GM21786 (cell line): ENCODE results near the gene GDPD5.

Source experiments
- ATAC-seq: cut with Tn5 transposase; IDR thresholded peaks from one replicate; pipeline ENCODE4 v1.9.1; 2021; ENCODE audit not compliant: unreplicated experiment

Gene GDPD5

GRCh38 chr11:75492181-75492820 lies 33.4 kb downstream of the GDPD5 start:
- ATAC-seq, result peak; percentile 62

GRCh38 chr11:75491465-75491864 lies 34.3 kb downstream of the GDPD5 start:
- ATAC-seq, result no peak

- ATAC-seq, result no peak
Measured at GRCh38 chr11:75490221-75491181, 35.2 kb downstream of the GDPD5 start.

GRCh38 chr11:75487365-75487764 lies 38.4 kb downstream of the GDPD5 start:
- no peak for ATAC-seq

GRCh38 chr11:75485742-75486141 lies 40.0 kb downstream of the GDPD5 start:
- no peak for ATAC-seq

GRCh38 chr11:75482931-75483469 lies 42.7 kb downstream of the GDPD5 start:
- ATAC-seq, result no peak

GRCh38 chr11:75481922-75482606 lies 43.7 kb downstream of the GDPD5 start:
- no peak for ATAC-seq

- ATAC-seq, result no peak
Measured at GRCh38 chr11:75481223-75481921, 44.4 kb downstream of the GDPD5 start.

- no peak for ATAC-seq
Measured at GRCh38 chr11:75480185-75481175, 45.3 kb downstream of the GDPD5 start.

GRCh38 chr11:75479597-75480145 lies 46.1 kb downstream of the GDPD5 start:
- ATAC-seq, result no peak

GRCh38 chr11:75478783-75479596 lies 46.8 kb downstream of the GDPD5 start:
- ATAC-seq, result no peak

GRCh38 chr11:75477614-75477935 lies 48.2 kb downstream of the GDPD5 start:
- ATAC-seq, result no peak

- no peak for ATAC-seq
Measured at GRCh38 chr11:75476739-75477613, 48.8 kb downstream of the GDPD5 start.

GRCh38 chr11:75475767-75476650 lies 49.7 kb downstream of the GDPD5 start:
- no peak for ATAC-seq

GRCh38 chr11:75474878-75475766 lies 50.6 kb downstream of the GDPD5 start:
- no peak for ATAC-seq

GRCh38 chr11:75474240-75474639 lies 51.5 kb downstream of the GDPD5 start:
- ATAC-seq, result no peak
